Chondrocyte (in vitro differentiated cells): ENCODE data around the gene RNF144A. TPM values are rescaled to one million over a fixed set of nuclear protein-coding genes. Genes with fewer than 3 reads are reported as not detected.

Source experiments
- DNase-seq: peaks from one replicate; pipeline ENCODE4 v3.0.0; 2021; ENCODE audit warnings: mixed read lengths, low spot score
- H3K27ac Mint-ChIP-seq: one replicate; pipeline ENCODE4 v1.8.0; 2021; ENCODE audit warnings: mild to moderate bottlenecking, moderate library complexity, mixed read lengths; ENCODE audit not compliant: unreplicated experiment
- H3K27me3 Mint-ChIP-seq: 2 replicates; pipeline ENCODE4 v1.8.0; 2021; ENCODE audit warnings: low read depth, mixed read lengths
- H3K36me3 Mint-ChIP-seq: 2 replicates; pipeline ENCODE4 v1.8.0; 2021; ENCODE audit warnings: low read depth, mixed read lengths
- H3K4me1 Mint-ChIP-seq: 2 replicates; pipeline ENCODE4 v1.8.0; 2021; ENCODE audit warnings: low read depth, mild to moderate bottlenecking, mixed read lengths
- H3K4me3 Mint-ChIP-seq: one replicate; pipeline ENCODE4 v1.8.0; 2021; ENCODE audit warnings: mild to moderate bottlenecking, moderate library complexity, mixed read lengths; ENCODE audit not compliant: unreplicated experiment
- H3K9me3 Mint-ChIP-seq: 2 replicates; pipeline ENCODE4 v1.8.0; 2021; ENCODE audit warnings: low read depth, mixed read lengths
- CTCF ChIP-seq: fragments of 200-600 bp; sonication (generic); IDR thresholded peaks from 2 replicates; pipeline ENCODE4 v1.5.0; 2021; ENCODE audit warnings: antibody characterized with exemption, mild to moderate bottlenecking, moderate library complexity
- total RNA-seq: library from RNA; stranded (reverse); gene quantifications from 3 replicates; pipeline ENCODE4 v1.2.1, GENCODE V29; 2021

The RNF144A gene
- total RNA-seq, 1 donor from 2014 or later = 10.9 TPM

- H3K27me3 Mint-ChIP-seq = no peaks in the 10 kb centered on the region
Measured at GRCh38 chr2:6965071-6965795, 48.0 kb downstream of the RNF144A start.

GRCh38 chr2:6966446-6966940, 49.3 kb downstream of the RNF144A start:
- H3K27me3 Mint-ChIP-seq = no peaks in the 10 kb centered on the region
- no peak overlapping the region for H3K4me3 Mint-ChIP-seq
- DNase-seq = no peak
- peaks cover 6% of the 10 kb centered on the region for H3K9me3 Mint-ChIP-seq
- H3K27ac Mint-ChIP-seq = no peak overlapping the region
- peaks cover 4% of the 10 kb centered on the region for H3K36me3 Mint-ChIP-seq
- TF ChIP-seq CTCF = no peak
- peaks cover 4% of the 10 kb centered on the region for H3K4me1 Mint-ChIP-seq

More at GRCh38 chr2:6965071-6965795, 48.0 kb downstream of the RNF144A start:
- TF ChIP-seq CTCF = no peak
- H3K4me3 Mint-ChIP-seq = no peak overlapping the region
- H3K4me1 Mint-ChIP-seq = peaks cover 4% of the 10 kb centered on the region
- peaks cover 2% of the 10 kb centered on the region for H3K36me3 Mint-ChIP-seq
- H3K27ac Mint-ChIP-seq = no peak overlapping the region
- DNase-seq = no peak
- peaks cover 4% of the 10 kb centered on the region for H3K9me3 Mint-ChIP-seq

GRCh38 chr2:6967301-6967700, 50.1 kb downstream of the RNF144A start:
- peaks cover 6% of the 10 kb centered on the region for H3K9me3 Mint-ChIP-seq
- no peak for DNase-seq
- no peak overlapping the region for H3K27ac Mint-ChIP-seq
- peaks cover 4% of the 10 kb centered on the region for H3K36me3 Mint-ChIP-seq
- H3K27me3 Mint-ChIP-seq = no peaks in the 10 kb centered on the region
- TF ChIP-seq CTCF = no peak
- H3K4me1 Mint-ChIP-seq = peaks cover 4% of the 10 kb centered on the region
- no peak overlapping the region for H3K4me3 Mint-ChIP-seq

- Mint-ChIP-seq H3K27me3 (no peaks in the 10 kb centered on the region), H3K9me3 (peaks cover 6% of the 10 kb centered on the region), H3K36me3 (peaks cover 6% of the 10 kb centered on the region), H3K27ac (no peak overlapping the region), H3K4me1 (peaks cover 4% of the 10 kb centered on the region), H3K4me3 (no peak overlapping the region)
- DNase-seq = no peak
- peak; percentile 73 for TF ChIP-seq CTCF
Measured at GRCh38 chr2:6968319-6969100, 51.3 kb downstream of the RNF144A start.

GRCh38 chr2:6970551-6970950, 53.3 kb downstream of the RNF144A start:
- no peak for TF ChIP-seq CTCF

More at GRCh38 chr2:6970551-6970950, 53.3 kb downstream of the RNF144A start:
- no peaks in the 10 kb centered on the region for H3K27me3 Mint-ChIP-seq
- H3K9me3 Mint-ChIP-seq = peaks cover 4% of the 10 kb centered on the region
- H3K36me3 Mint-ChIP-seq = peaks cover 6% of the 10 kb centered on the region
- H3K4me1 Mint-ChIP-seq = peaks cover 4% of the 10 kb centered on the region
- no peak overlapping the region for H3K4me3 Mint-ChIP-seq
- no peak overlapping the region for H3K27ac Mint-ChIP-seq
- DNase-seq = no peak
